Ovary (tissue), 9 donors: ENCODE data around the gene CD38. TPM values are rescaled to one million over a fixed set of nuclear protein-coding genes. Genes with fewer than 3 reads are reported as not detected.

Experiments
- DNase-seq, 5 donors: peaks; one replicate each; pipeline ENCODE4 v3.0.0-alpha.2; 2019 to 2020
- H3K27ac ChIP-seq, 2 donors: fragments of 200-600 bp; one replicate each; pipeline versions ENCODE4 v1.5.1 to v1.8.0; 2019 to 2022
- H3K27me3 ChIP-seq: fragments of 200-600 bp; one replicate; pipeline ENCODE4 v1.8.0; 2022
- H3K36me3 ChIP-seq: fragments of 200-600 bp; sonication (generic); one replicate; pipeline ENCODE4 v1.5.1; 2019
- H3K4me1 ChIP-seq: one replicate; pipeline ENCODE4 v1.8.1; 2013; ENCODE audit warnings: mild to moderate bottlenecking, moderate library complexity; ENCODE audit not compliant: insufficient read depth
- H3K4me3 ChIP-seq: fragments of 200-600 bp; sonication (generic); one replicate; pipeline ENCODE4 v1.5.1; 2017
- H3K9me3 ChIP-seq, 2 donors: fragments of 200-600 bp in 1 of 2; sonication (generic) in 1 of 2; one replicate each; pipeline versions ENCODE4 v1.5.1 to v1.8.1; 2013 to 2019; ENCODE audit warnings: mild to moderate bottlenecking in 1 of 2, moderate library complexity in 1 of 2
- EP300 ChIP-seq: sonication (generic); formaldehyde crosslinking; IDR thresholded peaks from one replicate; pipeline ENCODE4 v1.6.1; 2017; ENCODE audit warnings: antibody characterized with exemption
- POLR2A ChIP-seq: fragments of 450-650 bp; IDR thresholded peaks from one replicate; pipeline ENCODE4 v1.6.1; 2017; ENCODE audit warnings: antibody characterized with exemption, mild to moderate bottlenecking, moderate library complexity
- WGBS, 3 donors: extraction: QIAGEN DNeasy Blood & Tissue Kit in 1 of 3; methylation state at CpG; one replicate each; pipeline versions ENCODE4 v1.1.5 to v1.1.7; 2013 to 2017; 5-methylcytosine and 5-hydroxymethylcytosine counted together
- intact Hi-C, 4 donors: fragments of 100-400 bp; cut with DNase I; formaldehyde crosslinking; loops; one replicate each; pipeline versions ENCODE4 v1.11.0 to v1.15.1; 2022 to 2023
- polyA plus RNA-seq, 2 donors: library from polyadenylated mRNA; stranded (reverse); fragments of 200-250 nt in 1 of 2; fragments of 350-450 nt in 1 of 2; fragmentation: Illumina TruSeq in 1 of 2; extraction: RNeasy Lipid Tissue Mini Kit (QIAGEN cat#74804) in 1 of 2; gene quantifications; one replicate each; pipeline ENCODE4 v1.2.3, GENCODE V29; 2013 to 2014
- total RNA-seq, 7 donors: library from RNA; depleted of rRNA in 2 of 7; stranded (reverse); fragments of >200 nt in 2 of 7; fragmentation: NEBNext Ultra II Directional in 3 of 7; extraction: Animal tissue kit (Norgen Biotek cat#: 25700) in 3 of 7; gene quantifications; one replicate each; pipeline versions ENCODE4 v1.1.0 to v1.2.4, GENCODE V29; 2016 to 2023
- TF ChIP-seq, protein P1 (sequence below), 3 donors: fragments of 450-650 bp in 2 of 3; fragments of 200-600 bp in 1 of 3; IDR thresholded peaks; one replicate each; pipeline versions ENCODE4 v1.5.1 to v1.8.0; 2016 to 2022; ENCODE audit warnings: antibody characterized with exemption in 3 of 3, mild to moderate bottlenecking in 1 of 3
- donor health status: DM: no; HTN: no; CAD: no; lungs with moderate emphysema.
- donor health status: DM: no; HTN: no; CAD: no.
- donor health status: Bipolar disorder and iron deficiency.
- donor health status: DM: yes; HTN: yes; CAD: no.
- donor health status: DM: no; HTN: no; CAD: no.
- donor health status: DM: yes; HTN: yes; CAD: no.

CD38 gene
- total and polyA plus RNA-seq, 9 donors = 0.23 to 9.5 (median 0.97) TPM

DNA sequence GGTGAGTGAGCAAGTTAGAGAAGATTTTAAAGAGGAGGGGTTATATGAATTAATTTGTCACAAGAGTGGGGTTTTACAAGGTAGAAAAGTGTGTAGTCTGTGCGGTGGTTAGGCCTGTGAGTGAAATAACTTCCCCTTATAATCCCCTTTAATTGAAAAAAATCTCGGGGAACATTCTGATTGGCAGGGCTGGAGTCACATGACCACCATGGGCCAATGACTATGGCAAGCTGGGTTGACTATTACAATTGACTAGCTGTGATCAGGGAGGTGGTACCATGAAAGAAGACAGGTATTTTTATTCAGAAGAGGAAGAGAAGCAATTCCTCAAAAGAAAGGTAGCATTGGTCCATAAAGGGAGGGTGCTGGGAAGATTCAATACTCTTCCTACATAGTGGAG is 27.0 kb upstream of the CD38 start:
- Histone ChIP-seq H3K4me3 (no peak overlapping the region), H3K27me3 (no peaks in the 10 kb centered on the region), H3K27ac (no peak overlapping the region), H3K36me3 (no peaks in the 10 kb centered on the region), H3K9me3 (no peaks in the 10 kb centered on the region), H3K4me1 (no peaks in the 10 kb centered on the region)
- 96 to 98% (median 97%) methylated on average over 2 of the region's 2 CpGs for WGBS, 3 donors
- no peak for DNase-seq
- TF ChIP-seq, protein P1, sequence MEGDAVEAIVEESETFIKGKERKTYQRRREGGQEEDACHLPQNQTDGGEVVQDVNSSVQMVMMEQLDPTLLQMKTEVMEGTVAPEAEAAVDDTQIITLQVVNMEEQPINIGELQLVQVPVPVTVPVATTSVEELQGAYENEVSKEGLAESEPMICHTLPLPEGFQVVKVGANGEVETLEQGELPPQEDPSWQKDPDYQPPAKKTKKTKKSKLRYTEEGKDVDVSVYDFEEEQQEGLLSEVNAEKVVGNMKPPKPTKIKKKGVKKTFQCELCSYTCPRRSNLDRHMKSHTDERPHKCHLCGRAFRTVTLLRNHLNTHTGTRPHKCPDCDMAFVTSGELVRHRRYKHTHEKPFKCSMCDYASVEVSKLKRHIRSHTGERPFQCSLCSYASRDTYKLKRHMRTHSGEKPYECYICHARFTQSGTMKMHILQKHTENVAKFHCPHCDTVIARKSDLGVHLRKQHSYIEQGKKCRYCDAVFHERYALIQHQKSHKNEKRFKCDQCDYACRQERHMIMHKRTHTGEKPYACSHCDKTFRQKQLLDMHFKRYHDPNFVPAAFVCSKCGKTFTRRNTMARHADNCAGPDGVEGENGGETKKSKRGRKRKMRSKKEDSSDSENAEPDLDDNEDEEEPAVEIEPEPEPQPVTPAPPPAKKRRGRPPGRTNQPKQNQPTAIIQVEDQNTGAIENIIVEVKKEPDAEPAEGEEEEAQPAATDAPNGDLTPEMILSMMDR (IDR thresholded peaks at IDR 0.05) = no peak
- TF ChIP-seq POLR2A = no peak
- no peak for TF ChIP-seq EP300
- intact Hi-C loops = no loop called here

DNA sequence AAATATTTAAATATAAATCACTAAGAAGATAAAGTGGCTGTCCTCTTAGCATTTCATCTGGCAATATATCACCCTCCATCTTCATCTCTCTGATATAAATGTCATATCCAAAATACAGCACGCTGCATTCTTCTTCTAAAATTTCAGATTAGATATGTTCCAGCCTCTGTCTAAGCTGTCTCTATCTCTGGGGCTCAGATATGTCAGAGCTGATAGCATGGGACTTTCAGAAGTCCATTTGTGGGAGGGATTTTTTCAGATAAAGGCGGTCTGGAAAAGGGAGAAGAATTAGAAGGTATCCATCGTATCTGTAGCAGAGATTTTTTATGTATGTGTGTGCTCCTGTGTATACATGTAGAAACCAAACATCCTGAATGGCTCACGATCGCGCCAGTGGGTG is 25.0 kb upstream of the CD38 start:
- Histone ChIP-seq H3K27ac (no peak overlapping the region), H3K4me3 (no peak overlapping the region), H3K9me3 (no peaks in the 10 kb centered on the region), H3K4me1 (no peaks in the 10 kb centered on the region), H3K27me3 (no peaks in the 10 kb centered on the region), H3K36me3 (no peaks in the 10 kb centered on the region)
- TF ChIP-seq POLR2A = no peak
- TF ChIP-seq EP300 = no peak
- TF ChIP-seq, protein P1 (IDR thresholded peaks at IDR 0.05) = no peak
- intact Hi-C loops = no loop called here
- DNase-seq = no peak
- WGBS, 3 donors = 85 to 88% (median 86%) methylated on average over 6 of the region's 6 CpGs

DNA sequence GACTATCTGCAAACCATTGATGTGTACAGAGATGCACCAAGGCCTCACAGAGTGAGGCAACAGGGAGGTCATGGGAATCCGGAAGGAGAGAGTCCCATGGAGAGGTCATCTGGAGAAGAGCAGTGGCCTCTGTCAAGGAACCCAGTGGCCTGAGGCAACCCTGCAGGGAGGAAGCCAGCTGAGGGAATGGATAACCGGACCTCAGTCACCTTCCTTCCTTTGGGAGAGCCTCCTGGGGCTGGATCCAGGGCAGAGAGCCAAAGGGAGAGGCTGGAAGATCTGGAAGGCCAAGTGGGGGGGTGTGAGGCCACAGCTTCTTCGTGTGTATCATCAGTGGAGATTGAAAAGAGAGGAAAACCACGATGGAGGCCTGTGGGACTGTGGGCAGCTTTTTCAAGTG is 24.3 kb upstream of the CD38 start:
- no peaks in the 10 kb centered on the region for H3K36me3 ChIP-seq
- no peak overlapping the region for H3K27ac ChIP-seq
- peak in 2 of 5 donors; percentile 26 to 28 for DNase-seq
- H3K4me1 ChIP-seq = no peaks in the 10 kb centered on the region
- no peaks in the 10 kb centered on the region for H3K27me3 ChIP-seq
- WGBS, 3 donors = 36 to 39% (median 38%) methylated on average over 4 of the region's 4 CpGs
- H3K9me3 ChIP-seq = no peaks in the 10 kb centered on the region
- no peak for TF ChIP-seq EP300
- TF ChIP-seq POLR2A = no peak
- TF ChIP-seq, protein P1 (IDR thresholded peaks at IDR 0.05) = no peak
- no peak overlapping the region for H3K4me3 ChIP-seq
- intact Hi-C loops = no loop called here

DNA sequence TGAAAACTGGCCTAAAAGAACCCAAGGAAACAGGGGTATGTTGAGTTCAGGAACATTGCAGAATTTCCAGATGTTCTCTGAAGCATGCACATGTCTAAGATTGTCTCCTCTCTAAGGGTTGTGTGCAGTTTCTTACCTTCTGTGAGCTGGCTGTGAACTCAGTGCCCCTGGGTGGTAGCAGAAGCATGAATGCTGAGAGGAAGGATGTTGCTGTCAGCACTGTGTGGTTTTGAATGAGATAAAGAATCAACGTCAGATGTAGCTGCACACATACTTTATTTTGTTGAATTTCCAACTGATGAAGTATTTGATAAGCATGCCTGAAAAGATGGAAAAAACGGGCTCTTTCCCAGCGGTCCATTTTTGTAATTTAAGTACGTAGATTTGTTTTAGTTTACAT is 23.8 kb upstream of the CD38 start:
- H3K27ac ChIP-seq = no peak overlapping the region

More for the DNA sequence above, 23.8 kb upstream of the CD38 start:
- WGBS, 3 donors = 70 to 75% (median 72%) methylated on average over 4 of the region's 4 CpGs
- Histone ChIP-seq H3K4me3 (no peak overlapping the region), H3K4me1 (no peaks in the 10 kb centered on the region), H3K27me3 (no peaks in the 10 kb centered on the region), H3K9me3 (no peaks in the 10 kb centered on the region), H3K36me3 (no peaks in the 10 kb centered on the region)
- DNase-seq = no peak
- TF ChIP-seq EP300 = no peak
- TF ChIP-seq, protein P1 (IDR thresholded peaks at IDR 0.05) = no peak
- TF ChIP-seq POLR2A = no peak
- intact Hi-C loops = no loop called here
